ENCODE data around the gene USP49. TPM values are rescaled to one million over a fixed set of nuclear protein-coding genes. Genes with fewer than 3 reads are reported as not detected.

USP49 gene
- total and polyA plus RNA-seq, 2 of the 13 experiments (the other 11 are each of a cell fraction or from before 2014, with no cell fraction given) = 2.9 to 4.3 TPM

- no peak for TF ChIP-seq PCBP1 (IDR thresholded peaks at IDR 0.05; ENCODE audit: borderline replicate concordance, low read depth, low read length)
- peak; percentile 98 for TF ChIP-seq CEBPG (CRISPR knock-in tag; IDR thresholded peaks at IDR 0.05)
- no peak; the same call in 1 of the 2 replicates for TF ChIP-seq MXD3 (CRISPR knock-in tag; IDR thresholded peaks at IDR 0.05)
- no peak for TF ChIP-seq HOXA7 (CRISPR knock-in tag; IDR thresholded peaks at IDR 0.05)
- 0 out of 2 replicates have a peak, but pooled peaks have one; percentile 64 for TF ChIP-seq ZNF205 (CRISPR knock-in tag; IDR thresholded peaks at IDR 0.05)
- no peak for TF ChIP-seq REL (CRISPR knock-in tag; conservative IDR thresholded peaks at IDR 0.05)
- no peak for TF ChIP-seq ZNF138 (CRISPR knock-in tag; IDR thresholded peaks at IDR 0.05; ENCODE audit: low read depth)
- peak; percentile 98 for TF ChIP-seq ZSCAN5A (CRISPR knock-in tag; IDR thresholded peaks at IDR 0.05; ENCODE audit: borderline replicate concordance)
- no peak for TF ChIP-seq ZNF572 (CRISPR knock-in tag; IDR thresholded peaks at IDR 0.05)
- no peak for TF ChIP-seq TSC22D2 (CRISPR knock-in tag; IDR thresholded peaks at IDR 0.05; ENCODE audit: borderline replicate concordance)
- TF ChIP-seq SAFB2 (CRISPR knock-in tag; IDR thresholded peaks at IDR 0.05; ENCODE audit: borderline replicate concordance, low read depth) = no peak
- TF ChIP-seq ZNF549 (CRISPR knock-in tag; IDR thresholded peaks at IDR 0.05) = no peak
- no peak for TF ChIP-seq PREB (CRISPR knock-in tag; IDR thresholded peaks at IDR 0.05)
- TF ChIP-seq SNAPC2 (CRISPR knock-in tag; IDR thresholded peaks at IDR 0.05) = peak; percentile 88
- peak; percentile 48; the same call in 1 of the 2 replicates for TF ChIP-seq ZFY (CRISPR knock-in tag; IDR thresholded peaks at IDR 0.05)
- TF ChIP-seq KDM6A (CRISPR knock-in tag; IDR thresholded peaks at IDR 0.05; ENCODE audit: low read depth) = peak; percentile 72
- no peak; the same call in 1 of the 2 replicates for TF ChIP-seq SPEN (CRISPR knock-in tag; IDR thresholded peaks at IDR 0.05; ENCODE audit: low read depth)
- no peak for TF ChIP-seq ZFP36 (IDR thresholded peaks at IDR 0.05; ENCODE audit: borderline replicate concordance, low read depth, low read length, partially characterized antibody)
- 0 out of 2 replicates have a peak, but pooled peaks have one; percentile 24 for TF ChIP-seq ETV6 (CRISPR knock-in tag; conservative IDR thresholded peaks at IDR 0.05)
- TF ChIP-seq DNMT1 (CRISPR knock-in tag; IDR thresholded peaks at IDR 0.05) = no peak
- peak; percentile 29; the same call in 1 of the 2 replicates for TF ChIP-seq MXD1 (CRISPR knock-in tag; IDR thresholded peaks at IDR 0.05)
- TF ChIP-seq RBAK (CRISPR knock-in tag; IDR thresholded peaks at IDR 0.05) = no peak
These were observed 147.7 kb downstream of the USP49 start, which contains the start of gene PGC (continued) for GRCh38 chr6:41747256-41748101.
